Measurements from ENCODE around the gene TRIML2. TPM values are rescaled to one million over a fixed set of nuclear protein-coding genes. Genes with fewer than 3 reads are reported as not detected.

The TRIML2 gene
- total RNA-seq, 3 donors from 2014 or later: not detected

GRCh38 chr4:188110036-188110435 is 633 bp upstream of the TRIML2 start:
- no peak overlapping the region for H3K4me3 ChIP-seq
- intact Hi-C loops (cut with DNase I; ENCODE audit: low total_unique reads): no loop called here
- DNase-seq (ENCODE audit: low spot score in 2 of 2): no peak
- H3K27ac ChIP-seq: no peak overlapping the region
- H3K27me3 ChIP-seq: no peaks in the 10 kb centered on the region
- H3K9me3 ChIP-seq: no peaks in the 10 kb centered on the region
- TF ChIP-seq POLR2AphosphoS5 (IDR thresholded peaks at IDR 0.05) (no peak), POLR2A (IDR thresholded peaks at IDR 0.05) (no peak)
- TF ChIP-seq, protein P1, sequence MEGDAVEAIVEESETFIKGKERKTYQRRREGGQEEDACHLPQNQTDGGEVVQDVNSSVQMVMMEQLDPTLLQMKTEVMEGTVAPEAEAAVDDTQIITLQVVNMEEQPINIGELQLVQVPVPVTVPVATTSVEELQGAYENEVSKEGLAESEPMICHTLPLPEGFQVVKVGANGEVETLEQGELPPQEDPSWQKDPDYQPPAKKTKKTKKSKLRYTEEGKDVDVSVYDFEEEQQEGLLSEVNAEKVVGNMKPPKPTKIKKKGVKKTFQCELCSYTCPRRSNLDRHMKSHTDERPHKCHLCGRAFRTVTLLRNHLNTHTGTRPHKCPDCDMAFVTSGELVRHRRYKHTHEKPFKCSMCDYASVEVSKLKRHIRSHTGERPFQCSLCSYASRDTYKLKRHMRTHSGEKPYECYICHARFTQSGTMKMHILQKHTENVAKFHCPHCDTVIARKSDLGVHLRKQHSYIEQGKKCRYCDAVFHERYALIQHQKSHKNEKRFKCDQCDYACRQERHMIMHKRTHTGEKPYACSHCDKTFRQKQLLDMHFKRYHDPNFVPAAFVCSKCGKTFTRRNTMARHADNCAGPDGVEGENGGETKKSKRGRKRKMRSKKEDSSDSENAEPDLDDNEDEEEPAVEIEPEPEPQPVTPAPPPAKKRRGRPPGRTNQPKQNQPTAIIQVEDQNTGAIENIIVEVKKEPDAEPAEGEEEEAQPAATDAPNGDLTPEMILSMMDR (IDR thresholded peaks at IDR 0.05): no peak
- H3K4me1 ChIP-seq: no peaks in the 10 kb centered on the region
- no peaks in the 10 kb centered on the region for H3K36me3 ChIP-seq

DNA sequence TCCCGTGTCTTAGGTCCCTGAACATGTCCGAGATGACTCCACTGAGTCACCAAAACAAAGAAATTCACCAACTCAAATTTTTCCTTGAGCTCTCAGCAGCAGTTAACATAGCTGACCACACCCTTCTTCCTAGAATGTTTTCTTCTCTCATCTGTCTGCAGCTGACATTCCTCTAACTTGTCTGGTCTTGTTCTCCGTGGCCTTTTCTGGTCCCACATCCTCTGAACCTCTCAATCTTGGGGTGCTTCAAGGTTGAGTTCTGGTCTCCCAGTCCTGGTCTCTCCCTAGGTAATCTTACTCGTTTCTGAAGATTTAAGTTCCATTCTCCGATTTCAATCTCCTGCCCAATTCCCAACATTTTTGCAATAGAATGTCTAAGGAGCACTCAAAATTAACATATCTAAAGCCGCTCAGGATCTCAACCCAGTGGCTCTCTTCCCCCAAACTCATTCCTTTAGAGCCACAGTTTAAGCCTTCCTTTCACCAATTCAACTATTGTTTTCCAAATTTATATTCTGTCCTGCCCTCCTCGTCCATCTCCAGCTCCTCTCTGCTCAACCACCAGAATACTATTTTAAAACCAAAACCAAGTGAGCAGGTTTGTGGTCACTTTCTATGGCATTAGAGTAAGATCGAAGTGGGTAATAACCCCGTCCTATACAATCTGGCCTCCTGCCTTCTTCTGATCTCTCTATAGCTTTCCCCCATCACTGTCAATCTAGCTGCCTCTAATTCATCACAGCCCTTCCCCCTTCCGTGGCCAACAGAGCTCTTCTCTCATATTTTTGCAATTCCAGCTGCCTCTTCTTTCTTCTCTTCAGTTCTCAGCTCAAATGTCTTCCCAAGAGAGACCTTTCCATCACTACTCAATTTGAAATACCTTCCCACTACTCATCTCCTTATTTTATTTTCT is 1.2 kb downstream of the TRIML2 start:
- no peak overlapping the region for H3K4me3 ChIP-seq
- no peaks in the 10 kb centered on the region for H3K36me3 ChIP-seq
- H3K27ac ChIP-seq: no peak overlapping the region
- no peaks in the 10 kb centered on the region for H3K4me1 ChIP-seq
- intact Hi-C loops (cut with DNase I; ENCODE audit: low total_unique reads): no loop called here
- H3K9me3 ChIP-seq: no peaks in the 10 kb centered on the region
- no peaks in the 10 kb centered on the region for H3K27me3 ChIP-seq
- TF ChIP-seq POLR2A (IDR thresholded peaks at IDR 0.05) (no peak), POLR2AphosphoS5 (IDR thresholded peaks at IDR 0.05) (no peak)
- TF ChIP-seq, protein P1 (IDR thresholded peaks at IDR 0.05): no peak
- DNase-seq (ENCODE audit: low spot score in 2 of 2): no peak

- no peaks in the 10 kb centered on the region for H3K27me3 ChIP-seq
- no peaks in the 10 kb centered on the region for H3K36me3 ChIP-seq
- no peak overlapping the region for H3K4me3 ChIP-seq
- no peaks in the 10 kb centered on the region for H3K9me3 ChIP-seq
- intact Hi-C loops (cut with DNase I; ENCODE audit: low total_unique reads): no loop called here
- H3K4me1 ChIP-seq: no peaks in the 10 kb centered on the region
- no peak overlapping the region for H3K27ac ChIP-seq
- no peak for DNase-seq (ENCODE audit: low spot score in 2 of 2)
- no peak for TF ChIP-seq POLR2A (IDR thresholded peaks at IDR 0.05)
- TF ChIP-seq POLR2AphosphoS5 (IDR thresholded peaks at IDR 0.05): no peak
- TF ChIP-seq, protein P1 (IDR thresholded peaks at IDR 0.05): no peak
These were observed 2.9 kb downstream of the TRIML2 start for GRCh38 chr4:188106454-188106853.

DNA sequence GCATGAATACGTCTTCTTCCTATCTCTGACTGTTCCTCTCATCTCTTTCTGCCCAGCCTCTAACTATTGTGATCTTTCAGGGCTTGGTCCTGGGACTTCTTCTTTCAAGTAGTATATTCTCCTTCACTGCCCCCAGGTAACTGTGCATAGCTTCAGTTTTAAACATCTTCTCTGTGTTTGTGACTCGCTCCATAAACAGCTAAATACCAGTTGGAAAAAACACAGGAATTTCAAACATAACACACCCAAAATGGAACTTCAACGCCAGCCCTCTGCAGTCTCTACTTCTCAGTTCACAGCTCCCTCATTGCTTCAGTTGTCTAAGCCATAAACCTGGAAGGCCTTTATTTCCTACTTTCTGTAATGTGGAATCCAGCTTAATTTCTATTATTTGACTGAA is 16.6 kb downstream of the TRIML2 start:
- intact Hi-C loops (cut with DNase I; ENCODE audit: low total_unique reads): no loop called here
- Histone ChIP-seq H3K9me3 (no peaks in the 10 kb centered on the region), H3K27me3 (no peaks in the 10 kb centered on the region), H3K4me3 (no peak overlapping the region), H3K36me3 (no peaks in the 10 kb centered on the region), H3K4me1 (no peaks in the 10 kb centered on the region), H3K27ac (no peak overlapping the region)
- TF ChIP-seq, protein P1 (IDR thresholded peaks at IDR 0.05): no peak
- TF ChIP-seq POLR2A (IDR thresholded peaks at IDR 0.05) (no peak), POLR2AphosphoS5 (IDR thresholded peaks at IDR 0.05) (no peak)
- DNase-seq (ENCODE audit: low spot score in 2 of 2): no peak

DNA sequence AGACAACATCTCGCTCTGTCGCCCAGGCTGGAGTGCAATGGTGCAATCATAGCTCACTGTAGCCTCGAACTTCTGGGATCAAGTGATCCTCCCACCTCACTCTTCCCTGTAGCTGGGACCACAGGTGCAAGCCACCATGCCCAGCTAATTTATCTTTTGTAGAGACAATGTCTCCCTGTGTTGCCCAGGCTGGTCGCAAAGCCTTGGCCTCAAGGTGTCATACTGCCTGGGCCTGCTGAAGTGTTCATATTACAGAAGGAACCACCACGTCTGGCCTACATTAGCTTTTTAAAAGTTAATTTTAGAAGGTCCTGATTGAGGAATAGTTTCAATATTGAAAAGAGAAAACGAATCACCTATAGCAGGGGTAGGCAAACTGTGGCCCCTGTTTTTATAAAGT is 22.5 kb downstream of the TRIML2 start:
- no peaks in the 10 kb centered on the region for H3K36me3 ChIP-seq
- TF ChIP-seq, protein P1 (IDR thresholded peaks at IDR 0.05): no peak
- TF ChIP-seq POLR2AphosphoS5 (IDR thresholded peaks at IDR 0.05) (no peak), POLR2A (IDR thresholded peaks at IDR 0.05) (no peak)
- no peak overlapping the region for H3K4me3 ChIP-seq
- no peaks in the 10 kb centered on the region for H3K27me3 ChIP-seq
- H3K4me1 ChIP-seq: no peaks in the 10 kb centered on the region
- no peak overlapping the region for H3K27ac ChIP-seq
- intact Hi-C loops (cut with DNase I; ENCODE audit: low total_unique reads): loop anchor here (1.0 kb wide), 1 partner anchor 8 kb away; no protein-coding TSS in a partner anchor
- DNase-seq (ENCODE audit: low spot score in 2 of 2): no peak
- H3K9me3 ChIP-seq: no peaks in the 10 kb centered on the region

All from breast epithelium (tissue), 4 donors.